Activated T-helper 2 cell treated with anti-CD3 and anti-CD28 coated beads, Interferon-gamma antibody, Interleukin-2, Interleukin-4, amounts not matched to agents 10 μg/mL and 5 μg/mL and 100 μg/mL, durations not matched to agents 14 hours and 24 hours and 36 hours (primary cell): ENCODE results near the gene WDR70. TPM values are rescaled to one million over a fixed set of nuclear protein-coding genes. Genes with fewer than 3 reads are reported as not detected.
"Not testable (repeated sequence)": the region's sequence is repeated elsewhere in the genome, so short reads cannot be mapped to it uniquely, and the experiment has no call there.

Experiments
- DNase-seq: peaks from one replicate; pipeline ENCODE4 v3.0.0; 2021; ENCODE audit warnings: low spot score
- H3K27ac Mint-ChIP-seq: one replicate; pipeline ENCODE4 v1.8.0; 2021; ENCODE audit warnings: mixed read lengths
- H3K27me3 Mint-ChIP-seq: one replicate; pipeline ENCODE4 v1.8.0; 2021; ENCODE audit warnings: low read depth, mixed read lengths
- H3K36me3 Mint-ChIP-seq: one replicate; pipeline ENCODE4 v1.8.0; 2021; ENCODE audit warnings: low read depth, mixed read lengths
- H3K4me1 Mint-ChIP-seq: one replicate; pipeline ENCODE4 v1.8.0; 2021; ENCODE audit warnings: low read depth, mixed read lengths
- H3K4me3 Mint-ChIP-seq: one replicate; pipeline ENCODE4 v1.8.0; 2021; ENCODE audit warnings: low read depth, mild to moderate bottlenecking, moderate library complexity, mixed read lengths
- H3K9me3 Mint-ChIP-seq: one replicate; pipeline ENCODE4 v1.8.0; 2021; ENCODE audit warnings: mixed read lengths
- intact Hi-C: fragments of 100-400 bp; cut with micrococcal nuclease; formaldehyde crosslinking; loops from one replicate; pipeline ENCODE4 v1.15.1; 2023
- total RNA-seq: library from RNA; stranded (reverse); gene quantifications from 2 replicates; pipeline ENCODE4 v1.2.3, GENCODE V29; 2022

The WDR70 gene
- total RNA-seq, 1 donor from 2014 or later, result 37.9 TPM

- no peak for DNase-seq
- Mint-ChIP-seq H3K4me3 (no peak overlapping the region), H3K9me3 (no peaks in the 10 kb centered on the region), H3K36me3 (no peaks in the 10 kb centered on the region), H3K27me3 (no peaks in the 10 kb centered on the region), H3K27ac (no peak overlapping the region), H3K4me1 (no peaks in the 10 kb centered on the region)
- intact Hi-C loops, result no loop called here
Measured at GRCh38 chr5:37570597-37570996, 191.5 kb downstream of the WDR70 start.

DNA sequence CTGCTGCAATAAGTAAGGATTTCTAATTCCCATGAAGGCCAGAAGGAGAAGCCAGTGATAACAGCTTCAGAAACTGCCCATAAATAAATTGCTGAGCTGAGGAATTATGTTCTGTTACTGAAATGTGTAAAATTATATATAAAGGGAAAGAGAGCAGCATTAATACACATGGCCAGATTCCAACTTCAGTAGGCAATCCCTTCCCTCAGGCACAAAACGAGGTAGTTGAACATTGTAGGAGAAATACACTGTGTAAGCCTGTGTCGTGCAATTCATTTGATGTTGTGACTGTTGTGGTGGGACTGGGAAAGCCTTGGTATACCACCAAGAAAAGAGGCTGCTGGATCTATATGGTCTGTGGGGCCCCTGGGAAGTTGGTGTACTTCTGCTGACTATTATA lies 192.9 kb downstream of the WDR70 start:
- intact Hi-C loops, result no loop called here
- Mint-ChIP-seq H3K4me3 (no peak overlapping the region), H3K36me3 (no peaks in the 10 kb centered on the region), H3K27me3 (no peaks in the 10 kb centered on the region), H3K9me3 (no peaks in the 10 kb centered on the region), H3K27ac (no peak overlapping the region), H3K4me1 (peaks cover 2% of the 10 kb centered on the region)
- DNase-seq, result no peak

DNA sequence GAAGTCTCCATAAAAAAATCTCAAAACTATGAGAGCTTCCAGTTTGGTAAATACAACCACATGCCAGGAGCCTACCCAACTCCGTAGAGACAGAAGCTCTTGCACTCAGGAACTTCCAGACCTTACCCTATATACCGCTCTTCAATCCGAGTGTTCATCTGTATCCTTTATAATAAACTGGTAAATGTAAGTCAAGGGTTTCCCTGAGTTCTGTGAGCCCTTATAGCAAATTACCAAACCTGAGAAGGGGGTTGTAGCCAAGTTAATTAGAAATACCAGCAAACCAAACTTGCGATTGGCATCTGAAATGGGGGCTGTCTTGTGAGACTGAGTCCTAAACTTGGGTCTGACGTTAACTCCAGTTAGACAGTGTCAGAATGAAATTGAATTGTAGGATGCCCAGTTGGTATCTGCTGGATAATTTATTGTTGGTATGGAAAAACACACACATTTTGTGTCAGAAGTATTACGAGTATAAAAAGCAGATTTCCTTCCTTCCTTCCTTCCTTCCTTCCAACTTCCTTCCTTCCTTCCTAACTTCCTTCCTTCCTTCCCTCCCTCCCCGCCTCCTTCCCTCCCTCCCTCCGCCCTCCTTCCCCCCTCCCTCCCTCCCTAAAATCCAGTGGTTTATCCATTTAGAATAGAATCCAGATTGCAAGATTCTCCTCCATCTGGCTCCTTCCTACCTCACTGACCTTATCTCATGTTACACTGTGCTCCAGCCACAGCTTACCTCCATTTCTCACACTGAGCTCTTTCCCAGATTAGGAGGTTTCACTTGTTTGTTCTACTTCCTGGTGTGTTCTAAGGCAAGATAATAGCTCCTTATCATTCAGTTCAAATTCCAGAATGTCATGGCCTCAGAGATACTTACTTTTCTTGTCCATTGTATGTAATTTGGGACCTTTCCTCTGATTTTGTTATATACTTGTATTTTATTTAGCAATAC lies 196.7 kb downstream of the WDR70 start:
- Mint-ChIP-seq H3K27me3 (no peaks in the 10 kb centered on the region), H3K27ac (no peak overlapping the region), H3K4me1 (peaks cover 2% of the 10 kb centered on the region), H3K9me3 (no peaks in the 10 kb centered on the region), H3K36me3 (no peaks in the 10 kb centered on the region), H3K4me3 (no peak overlapping the region)
- no peak for DNase-seq
- intact Hi-C loops, result no loop called here

GRCh38 chr5:37576552-37576951 lies 197.4 kb downstream of the WDR70 start:
- Mint-ChIP-seq H3K27me3 (no peaks in the 10 kb centered on the region), H3K4me1 (peaks cover 2% of the 10 kb centered on the region), H3K9me3 (no peaks in the 10 kb centered on the region), H3K27ac (no peak overlapping the region), H3K36me3 (no peaks in the 10 kb centered on the region), H3K4me3 (no peak overlapping the region)
- intact Hi-C loops, result no loop called here
- DNase-seq, result no peak

- intact Hi-C loops, result no loop called here
- Mint-ChIP-seq H3K9me3 (no peaks in the 10 kb centered on the region), H3K27me3 (no peaks in the 10 kb centered on the region), H3K27ac (no peak overlapping the region), H3K4me3 (no peak overlapping the region), H3K4me1 (peaks cover 2% of the 10 kb centered on the region), H3K36me3 (no peaks in the 10 kb centered on the region)
- DNase-seq, result no peak
Measured at GRCh38 chr5:37578176-37578575, 199.1 kb downstream of the WDR70 start.

DNA sequence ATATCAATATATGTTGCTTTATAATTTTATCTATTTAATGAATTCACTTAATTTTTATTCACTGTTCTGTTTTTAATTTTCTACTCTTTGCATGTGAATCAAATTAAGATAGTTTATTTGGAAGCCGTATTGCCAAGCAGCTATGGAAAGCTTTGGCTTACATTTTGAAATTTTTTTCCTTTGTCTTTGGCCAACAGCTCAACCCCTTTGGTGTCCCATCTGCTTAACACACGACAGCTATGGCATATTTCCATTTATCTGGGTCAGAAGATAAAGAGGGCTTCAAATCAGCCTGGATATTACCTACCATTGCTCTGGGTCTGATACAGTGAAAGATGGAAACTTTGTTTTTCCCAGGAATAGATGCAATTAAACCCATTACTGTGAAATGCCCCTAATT lies 201.0 kb downstream of the WDR70 start:
- no peak overlapping the region for H3K27ac Mint-ChIP-seq
- H3K27me3 Mint-ChIP-seq, result no peaks in the 10 kb centered on the region
- H3K36me3 Mint-ChIP-seq, result no peaks in the 10 kb centered on the region
- no peak for DNase-seq
- intact Hi-C loops, result no loop called here
- no peaks in the 10 kb centered on the region for H3K9me3 Mint-ChIP-seq
- peaks cover 2% of the 10 kb centered on the region for H3K4me1 Mint-ChIP-seq
- H3K4me3 Mint-ChIP-seq, result no peak overlapping the region

GRCh38 chr5:37582202-37582601 lies 203.1 kb downstream of the WDR70 start:
- Mint-ChIP-seq H3K9me3 (no peaks in the 10 kb centered on the region), H3K36me3 (no peaks in the 10 kb centered on the region), H3K27ac (no peak overlapping the region), H3K4me1 (no peaks in the 10 kb centered on the region), H3K27me3 (no peaks in the 10 kb centered on the region), H3K4me3 (no peak overlapping the region)
- intact Hi-C loops, result no loop called here
- no peak for DNase-seq

GRCh38 chr5:37593292-37593691 lies 214.2 kb downstream of the WDR70 start:
- intact Hi-C loops, H3K4me1 Mint-ChIP-seq, H3K27ac Mint-ChIP-seq, H3K4me3 Mint-ChIP-seq, H3K27me3 Mint-ChIP-seq, H3K36me3 Mint-ChIP-seq, H3K9me3 Mint-ChIP-seq, DNase-seq: not testable (repeated sequence)

GRCh38 chr5:37594864-37595263 lies 215.7 kb downstream of the WDR70 start:
- peaks cover 13% of the 10 kb centered on the region for H3K9me3 Mint-ChIP-seq
- H3K27me3 Mint-ChIP-seq, H3K4me3 Mint-ChIP-seq, H3K27ac Mint-ChIP-seq, H3K4me1 Mint-ChIP-seq, DNase-seq, intact Hi-C loops, H3K36me3 Mint-ChIP-seq: not testable (repeated sequence)

DNA sequence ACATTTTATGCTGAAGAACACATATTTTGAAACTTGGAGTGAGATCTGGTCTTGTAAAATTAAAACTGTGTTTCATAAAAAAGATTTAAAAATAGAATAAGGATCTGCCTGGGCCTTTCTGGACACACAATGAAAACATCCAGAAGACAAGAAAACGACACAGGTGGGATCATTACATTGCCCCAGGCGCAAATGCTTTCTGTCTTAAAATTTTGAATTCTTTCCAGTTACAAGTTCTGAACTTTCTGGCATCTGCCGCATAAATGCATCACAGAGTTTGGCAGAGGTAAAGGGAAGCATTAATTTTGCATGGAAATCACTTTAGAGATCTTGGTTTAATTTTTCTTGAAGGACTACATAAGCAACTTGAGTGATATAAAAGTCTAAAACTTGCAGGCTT lies 219.6 kb downstream of the WDR70 start:
- intact Hi-C loops, result no loop called here
- Mint-ChIP-seq H3K4me1 (no peaks in the 10 kb centered on the region), H3K9me3 (peaks cover 26% of the 10 kb centered on the region), H3K27me3 (no peaks in the 10 kb centered on the region), H3K27ac (no peak overlapping the region), H3K36me3 (peaks cover 6% of the 10 kb centered on the region), H3K4me3 (no peak overlapping the region)
- DNase-seq, result no peak

DNA sequence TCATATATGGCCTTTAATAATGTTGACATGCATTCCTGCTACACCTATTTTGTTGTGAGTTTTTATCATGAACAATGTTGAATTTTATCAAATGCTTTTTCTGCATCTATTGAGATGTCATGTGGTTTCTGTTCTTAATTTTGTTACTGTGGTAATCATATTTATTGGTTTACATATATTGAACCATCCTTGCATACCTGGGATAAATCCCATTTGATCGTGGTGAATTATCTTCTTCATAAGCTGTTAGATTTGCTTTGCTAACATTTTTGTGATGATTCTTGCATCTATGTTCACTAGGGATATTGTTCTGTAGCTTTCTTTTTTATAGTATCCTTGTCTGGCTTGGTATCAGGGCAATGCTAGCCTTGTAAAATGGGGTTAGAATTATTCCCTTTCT lies 222.0 kb downstream of the WDR70 start:
- no peak for DNase-seq
- intact Hi-C loops, result no loop called here
- no peaks in the 10 kb centered on the region for H3K4me1 Mint-ChIP-seq
- H3K9me3 Mint-ChIP-seq, result peaks cover 26% of the 10 kb centered on the region
- H3K27ac Mint-ChIP-seq, result no peak overlapping the region
- peaks cover 6% of the 10 kb centered on the region for H3K36me3 Mint-ChIP-seq
- H3K27me3 Mint-ChIP-seq, result no peaks in the 10 kb centered on the region
- no peak overlapping the region for H3K4me3 Mint-ChIP-seq

DNA sequence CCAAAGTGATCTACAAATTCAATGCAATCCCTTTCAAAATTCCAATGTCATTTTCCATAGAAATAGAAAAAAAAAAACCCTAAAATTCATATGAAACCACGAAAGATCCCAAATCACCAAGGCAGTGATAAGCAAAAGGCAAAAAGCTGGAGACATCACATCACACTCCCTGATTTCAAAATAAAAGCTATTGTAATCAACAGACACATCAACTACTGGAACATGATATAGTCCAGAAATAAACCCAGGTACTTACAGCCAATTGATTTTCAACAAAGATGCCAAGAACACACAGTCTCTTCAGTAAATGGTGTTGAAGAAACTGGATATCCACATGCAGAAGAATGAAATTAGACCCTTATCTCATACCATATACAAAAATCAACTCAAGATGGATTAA lies 224.0 kb downstream of the WDR70 start:
- H3K36me3 Mint-ChIP-seq, result peaks cover 6% of the 10 kb centered on the region
- intact Hi-C loops, result no loop called here
- no peaks in the 10 kb centered on the region for H3K4me1 Mint-ChIP-seq
- H3K27ac Mint-ChIP-seq, result no peak overlapping the region
- DNase-seq, result no peak
- peaks cover 24% of the 10 kb centered on the region for H3K9me3 Mint-ChIP-seq
- no peaks in the 10 kb centered on the region for H3K27me3 Mint-ChIP-seq
- no peak overlapping the region for H3K4me3 Mint-ChIP-seq

GRCh38 chr5:37604290-37604689 lies 225.2 kb downstream of the WDR70 start:
- DNase-seq, result no peak
- H3K36me3 Mint-ChIP-seq, result peaks cover 7% of the 10 kb centered on the region
- H3K27me3 Mint-ChIP-seq, result no peaks in the 10 kb centered on the region
- no peak overlapping the region for H3K4me3 Mint-ChIP-seq
- peaks cover 14% of the 10 kb centered on the region for H3K9me3 Mint-ChIP-seq
- H3K27ac Mint-ChIP-seq, result no peak overlapping the region
- no peaks in the 10 kb centered on the region for H3K4me1 Mint-ChIP-seq
- intact Hi-C loops, result no loop called here
